CD4-positive, alpha-beta T cell (primary cell): ENCODE results near the gene DICER1. TPM values are rescaled to one million over a fixed set of nuclear protein-coding genes. Genes with fewer than 3 reads are reported as not detected.

Experiments
- ATAC-seq: fragments of 200-7000 bp; cut with Tn5 transposase; one replicate; pipeline ENCODE4 v1.10.0; 2022; ENCODE audit warnings: mild to moderate bottlenecking; ENCODE audit not compliant: poor library complexity
- CTCF ChIA-PET: fragments of 350-600 bp; sonication (Branson Sonifier 250); formaldehyde crosslinking; loops from one replicate; lab custom pipeline; 2021; ENCODE audit warnings: antibody characterized with exemption, inconsistent platforms; lab: Charles Lee
- POLR2A ChIA-PET: fragments of 350-600 bp; sonication (Branson Sonifier 250); formaldehyde crosslinking; loops from one replicate; lab custom pipeline; 2021; ENCODE audit warnings: antibody characterized with exemption, inconsistent platforms; lab: Charles Lee
- DNase-seq, 14 experiments: peaks; one replicate each; pipeline ENCODE4 v3.0.0-alpha.2; 2013 to 2020; ENCODE audit warnings: mixed read lengths in 2 of 14
- H3K27ac ChIP-seq, 2 donors: one replicate each; pipeline versions ENCODE4 v1.5.1 to v1.7.0; 2013; ENCODE audit warnings: low read length in 2 of 2, low read depth in 1 of 2, mild to moderate bottlenecking in 1 of 2
- H3K27me3 ChIP-seq, 2 experiments: 1 replicate in 1 of 2; 2 replicates in 1 of 2; pipeline versions ENCODE4 v1.6.1 to v1.7.0; 2013; ENCODE audit warnings: low read length in 2 of 2, control low read depth in 1 of 2, mild to moderate bottlenecking in 1 of 2, moderate library complexity in 1 of 2; ENCODE audit not compliant: insufficient read depth in 2 of 2, control insufficient read depth in 1 of 2
- H3K36me3 ChIP-seq: one replicate; pipeline ENCODE4 v1.6.1; 2013; ENCODE audit warnings: low read length, control low read depth; ENCODE audit not compliant: insufficient read depth
- H3K4me1 ChIP-seq: one replicate; pipeline ENCODE4 v1.6.1; 2013; ENCODE audit warnings: low read length, control low read depth; ENCODE audit not compliant: insufficient read depth
- H3K4me3 ChIP-seq: one replicate; pipeline ENCODE4 v1.5.1; 2013; ENCODE audit warnings: mild to moderate bottlenecking, low read length, moderate library complexity
- H3K9me3 ChIP-seq, 2 experiments: 1 replicate in 1 of 2; 2 replicates in 1 of 2; pipeline versions ENCODE4 v1.6.1 to v1.7.0; 2013; ENCODE audit warnings: low read length in 2 of 2, mild to moderate bottlenecking in 2 of 2, control low read depth in 1 of 2, moderate library complexity in 1 of 2; ENCODE audit not compliant: control insufficient read depth in 1 of 2, insufficient read depth in 1 of 2
- H3K27ac Mint-ChIP-seq: one replicate; pipeline ENCODE4 v1.8.0; 2020; ENCODE audit warnings: mixed read lengths
- H3K27me3 Mint-ChIP-seq: one replicate; pipeline ENCODE4 v1.8.0; 2021; ENCODE audit warnings: mixed read lengths
- H3K36me3 Mint-ChIP-seq: one replicate; pipeline ENCODE4 v1.8.0; 2021; ENCODE audit warnings: low read depth, mixed read lengths
- H3K4me1 Mint-ChIP-seq: one replicate; pipeline ENCODE4 v1.8.0; 2021; ENCODE audit warnings: low read depth, mixed read lengths
- H3K4me3 Mint-ChIP-seq: one replicate; pipeline ENCODE4 v1.8.0; 2020; ENCODE audit warnings: mild to moderate bottlenecking, mixed read lengths
- H3K9me3 Mint-ChIP-seq: one replicate; pipeline ENCODE4 v1.8.0; 2020; ENCODE audit warnings: mixed read lengths
- CTCF ChIP-seq: fragments of 200-600 bp; IDR thresholded peaks from one replicate; pipeline ENCODE4 v1.8.0; 2022; ENCODE audit warnings: antibody characterized with exemption, mild to moderate bottlenecking
- intact Hi-C, 2 experiments: fragments of 100-400 bp; cut with DNase I in 1 of 2; cut with micrococcal nuclease in 1 of 2; formaldehyde crosslinking; loops; one replicate each; pipeline versions ENCODE4 v1.15.1 to v1.9.0; 2023 to 2025; cut with DNase I, micrococcal nuclease
- total RNA-seq, 174 experiments: library from RNA in 2 of 174; stranded (reverse) in 2 of 174; gene quantifications; one replicate each; pipeline ENCODE4 v1.2.3 and lab custom pipeline; 2021 to 2026

Gene DICER1
- total RNA-seq, 2 experiments from 2014 or later: 53.7 to 66.0 TPM

- H3K27ac ChIP-seq: no peak overlapping the region
- TF ChIP-seq CTCF: no peak
- no peaks in the 10 kb centered on the region for H3K36me3 ChIP-seq
- H3K4me1 ChIP-seq: peaks cover 6% of the 10 kb centered on the region
- H3K4me3 Mint-ChIP-seq: no peak overlapping the region
- H3K27me3 ChIP-seq: no peaks in the 10 kb centered on the region
- no peaks in the 10 kb centered on the region for H3K4me1 Mint-ChIP-seq
- no peaks in the 10 kb centered on the region for H3K27me3 Mint-ChIP-seq
- ChIA-PET CTCF (no interaction called here), POLR2A (no interaction called here)
- no peak for ATAC-seq
- DNase-seq: no peak
- H3K27ac Mint-ChIP-seq: no peak overlapping the region
- intact Hi-C loops: no loop called here
- H3K36me3 Mint-ChIP-seq: no peaks in the 10 kb centered on the region
- H3K9me3 ChIP-seq: no peaks in the 10 kb centered on the region
- no peaks in the 10 kb centered on the region for H3K9me3 Mint-ChIP-seq
- H3K4me3 ChIP-seq: no peak overlapping the region
These were observed 99.5 kb downstream of the DICER1 start for GRCh38 chr14:95057851-95058250.

GRCh38 chr14:95057147-95057546, 100.2 kb downstream of the DICER1 start:
- Mint-ChIP-seq H3K27ac (no peak overlapping the region), H3K4me3 (no peak overlapping the region), H3K9me3 (no peaks in the 10 kb centered on the region), H3K27me3 (no peaks in the 10 kb centered on the region), H3K4me1 (no peaks in the 10 kb centered on the region), H3K36me3 (no peaks in the 10 kb centered on the region)
- Histone ChIP-seq H3K9me3 (no peaks in the 10 kb centered on the region), H3K36me3 (no peaks in the 10 kb centered on the region), H3K4me1 (peaks cover 6% of the 10 kb centered on the region), H3K4me3 (no peak overlapping the region), H3K27me3 (no peaks in the 10 kb centered on the region), H3K27ac (no peak overlapping the region)
- DNase-seq: no peak
- ATAC-seq: no peak
- ChIA-PET POLR2A (no interaction called here), CTCF (no interaction called here)
- no peak for TF ChIP-seq CTCF
- intact Hi-C loops: no loop called here

GRCh38 chr14:95056476-95056875, 100.9 kb downstream of the DICER1 start:
- no peaks in the 10 kb centered on the region for H3K9me3 Mint-ChIP-seq
- H3K27me3 ChIP-seq: no peaks in the 10 kb centered on the region
- no peaks in the 10 kb centered on the region for H3K36me3 Mint-ChIP-seq
- no peaks in the 10 kb centered on the region for H3K27me3 Mint-ChIP-seq
- TF ChIP-seq CTCF: no peak
- H3K4me1 Mint-ChIP-seq: no peaks in the 10 kb centered on the region
- no peak overlapping the region for H3K27ac Mint-ChIP-seq
- peaks cover 6% of the 10 kb centered on the region for H3K4me1 ChIP-seq
- H3K4me3 ChIP-seq: no peak overlapping the region
- H3K36me3 ChIP-seq: no peaks in the 10 kb centered on the region
- intact Hi-C loops: no loop called here
- H3K27ac ChIP-seq: no peak overlapping the region
- DNase-seq (no peak), ATAC-seq (no peak)
- H3K9me3 ChIP-seq: no peaks in the 10 kb centered on the region
- ChIA-PET CTCF (no interaction called here), POLR2A (no interaction called here)
- no peak overlapping the region for H3K4me3 Mint-ChIP-seq
